Cardiac muscle cell (in vitro differentiated cells and primary cell): ENCODE data around the gene SLC39A8. TPM values are rescaled to one million over a fixed set of nuclear protein-coding genes. Genes with fewer than 3 reads are reported as not detected.

ENCODE experiments used
- DNase-seq, 2 donors: peaks; one replicate each; pipeline versions ENCODE4 v3.0.0 to v3.0.0-alpha.2; 2010 to 2017; ENCODE audit warnings: low read depth in 1 of 2, low spot score in 1 of 2
- H3K27ac ChIP-seq: fragments of 200-600 bp; sonication (generic); 2 replicates; pipeline ENCODE4 v1.5.1; 2016
- H3K27me3 ChIP-seq: fragments of 200-600 bp; sonication (generic); 2 replicates; pipeline ENCODE4 v1.6.0; 2016; ENCODE audit warnings: control low read depth
- H3K36me3 ChIP-seq: fragments of 200-600 bp; sonication (generic); 2 replicates; pipeline ENCODE4 v1.5.1; 2016; ENCODE audit warnings: control low read depth
- H3K4me1 ChIP-seq: fragments of 200-600 bp; sonication (generic); 2 replicates; pipeline ENCODE4 v1.8.1; 2017; ENCODE audit warnings: low read depth, mild to moderate bottlenecking, mixed run types
- H3K4me3 ChIP-seq: fragments of 200-600 bp; sonication (generic); 2 replicates; pipeline ENCODE4 v1.5.1; 2016; ENCODE audit warnings: mild to moderate bottlenecking
- H3K9me3 ChIP-seq: fragments of 200-600 bp; sonication (generic); 2 replicates; pipeline ENCODE4 v1.5.1; 2017; ENCODE audit warnings: low read depth, mild to moderate bottlenecking, control low read depth
- CTCF ChIP-seq: IDR thresholded peaks from 2 replicates; pipeline ENCODE4 v1.5.1; 2012; ENCODE audit warnings: low read depth, mild to moderate bottlenecking, low read length
- polyA plus RNA-seq: library from polyadenylated mRNA; unstranded; fragments of >200 nt; fragmentation: Nextera tagmentation; extraction: Ambion mirVana; gene quantifications from 2 replicates; pipeline ENCODE4 v1.2.1, GENCODE V29; 2016
- total RNA-seq: library from RNA; depleted of rRNA; stranded (reverse); fragments of >200 nt; gene quantifications from 2 replicates; pipeline ENCODE4 v1.2.3, GENCODE V29; 2016

SLC39A8 gene
- total and polyA plus RNA-seq, 2 experiments from 2014 or later: 18.5 to 20.4 TPM

- H3K4me3 ChIP-seq: no peak overlapping the region
- no peaks in the 10 kb centered on the region for H3K4me1 ChIP-seq
- H3K27ac ChIP-seq: no peak overlapping the region
- DNase-seq: no peak
- TF ChIP-seq CTCF: no peak
- H3K9me3 ChIP-seq: no peaks in the 10 kb centered on the region
- H3K27me3 ChIP-seq: no peaks in the 10 kb centered on the region
- H3K36me3 ChIP-seq: no peaks in the 10 kb centered on the region
These were observed 10.5 kb upstream of the SLC39A8 start for GRCh38 chr4:102355748-102356147.

- Histone ChIP-seq H3K9me3 (no peaks in the 10 kb centered on the region), H3K36me3 (no peaks in the 10 kb centered on the region), H3K27me3 (no peaks in the 10 kb centered on the region), H3K4me1 (no peaks in the 10 kb centered on the region), H3K4me3 (no peak overlapping the region), H3K27ac (no peak overlapping the region)
- no peak for DNase-seq
- TF ChIP-seq CTCF: no peak
These were observed 9.6 kb upstream of the SLC39A8 start for GRCh38 chr4:102354671-102355454.

GRCh38 chr4:102352781-102353180, 7.5 kb upstream of the SLC39A8 start:
- Histone ChIP-seq H3K27ac (no peak overlapping the region), H3K4me3 (no peak overlapping the region), H3K4me1 (no peaks in the 10 kb centered on the region), H3K36me3 (no peaks in the 10 kb centered on the region), H3K27me3 (no peaks in the 10 kb centered on the region), H3K9me3 (no peaks in the 10 kb centered on the region)
- TF ChIP-seq CTCF: no peak
- DNase-seq: no peak

- TF ChIP-seq CTCF: no peak
- H3K4me1 ChIP-seq: no peaks in the 10 kb centered on the region
- H3K9me3 ChIP-seq: no peaks in the 10 kb centered on the region
- no peak overlapping the region for H3K4me3 ChIP-seq
- no peak overlapping the region for H3K27ac ChIP-seq
- H3K36me3 ChIP-seq: no peaks in the 10 kb centered on the region
- DNase-seq: no peak
- H3K27me3 ChIP-seq: no peaks in the 10 kb centered on the region
These were observed 5.4 kb upstream of the SLC39A8 start for GRCh38 chr4:102350634-102351033.

- no peak for TF ChIP-seq CTCF
- Histone ChIP-seq H3K9me3 (no peaks in the 10 kb centered on the region), H3K4me3 (no peak overlapping the region), H3K4me1 (no peaks in the 10 kb centered on the region), H3K27me3 (no peaks in the 10 kb centered on the region), H3K27ac (no peak overlapping the region), H3K36me3 (no peaks in the 10 kb centered on the region)
- no peak for DNase-seq
These were observed 3.4 kb upstream of the SLC39A8 start for GRCh38 chr4:102348701-102349100.
